DND-41 (cell line): ENCODE results near the gene SH3BP5.

Source experiments
- ATAC-seq: fragments of 200-7000 bp; cut with Tn5 transposase; 3 replicates; pipeline ENCODE4 v1.9.1; 2021; ENCODE audit warnings: low read depth; ENCODE audit not compliant: insufficient read depth
- DNase-seq: peaks from one replicate; pipeline ENCODE4 v3.0.0-alpha.2; 2020
- H2AFZ ChIP-seq: 2 replicates; pipeline ENCODE4 v1.6.0; 2012; ENCODE audit warnings: low read depth, low read length
- H3K27ac ChIP-seq: 2 replicates; pipeline ENCODE4 v1.5.1; 2012; ENCODE audit warnings: low read length, inconsistent platforms
- H3K27me3 ChIP-seq: fragments of 200-600 bp; sonication (generic); 2 replicates; pipeline ENCODE4 v1.6.0; 2012; ENCODE audit warnings: low read length, mild to moderate bottlenecking, inconsistent platforms; ENCODE audit not compliant: insufficient read depth, poor library complexity
- H3K36me3 ChIP-seq: 2 replicates; pipeline ENCODE4 v1.5.1; 2012; ENCODE audit warnings: low read length, inconsistent platforms; ENCODE audit not compliant: insufficient read depth
- H3K4me1 ChIP-seq: 2 replicates; pipeline ENCODE4 v1.5.1; 2012; ENCODE audit warnings: mild to moderate bottlenecking, low read length; ENCODE audit not compliant: insufficient read depth
- H3K4me2 ChIP-seq: 2 replicates; pipeline ENCODE4 v1.6.0; 2012; ENCODE audit warnings: mild to moderate bottlenecking, moderate library complexity, low read length, inconsistent platforms; ENCODE audit not compliant: insufficient read depth
- H3K4me3 ChIP-seq, 2 experiments: fragments of 200-600 bp in 1 of 2; shearing (Covaris generic) in 1 of 2; 2 replicates each; pipeline ENCODE4 v1.5.1; 2012 to 2016; ENCODE audit warnings: inconsistent platforms in 2 of 2, low read length in 2 of 2, mild to moderate bottlenecking in 2 of 2, low read depth in 1 of 2, moderate library complexity in 1 of 2
- H3K79me2 ChIP-seq: 2 replicates; pipeline ENCODE4 v1.6.0; 2012; ENCODE audit warnings: low read length, inconsistent platforms; ENCODE audit not compliant: insufficient read depth
- H3K9ac ChIP-seq: 2 replicates; pipeline ENCODE4 v1.6.0; 2012; ENCODE audit warnings: low read depth, mild to moderate bottlenecking, inconsistent platforms, low read length, moderate library complexity
- H3K9me3 ChIP-seq: 2 replicates; pipeline ENCODE4 v1.5.1; 2012; ENCODE audit warnings: low read length, moderate library complexity, mild to moderate bottlenecking, inconsistent platforms; ENCODE audit not compliant: insufficient read depth, severe bottlenecking
- H4K20me1 ChIP-seq: 2 replicates; pipeline ENCODE4 v1.6.0; 2012; ENCODE audit warnings: low read length; ENCODE audit not compliant: insufficient read depth
- CTCF ChIP-seq: IDR thresholded peaks from 2 replicates; pipeline ENCODE4 v1.5.1; 2012; ENCODE audit warnings: borderline replicate concordance, low read length, moderate library complexity, mild to moderate bottlenecking; ENCODE audit not compliant: poor library complexity, severe bottlenecking; ENCODE audit errors: extremely low read depth
- EZH2 ChIP-seq: IDR thresholded peaks from 3 replicates; pipeline ENCODE4 v1.6.1; 2012; ENCODE audit warnings: borderline replicate concordance, low read depth, mild to moderate bottlenecking, moderate library complexity, low read length, inconsistent platforms; ENCODE audit not compliant: severe bottlenecking

Gene SH3BP5

GRCh38 chr3:15294929-15295328 is 37.5 kb downstream of the SH3BP5 start:
- H3K4me1 ChIP-seq, result peaks cover 39% of the 10 kb centered on the region
- no peaks in the 10 kb centered on the region for H3K9me3 ChIP-seq
- H3K4me3 ChIP-seq, result no peak overlapping the region
- no peaks in the 10 kb centered on the region for H3K27me3 ChIP-seq
- peak overlapping the region; percentile 7; the same call in 1 of the 2 replicates for H3K27ac ChIP-seq
- H2AFZ ChIP-seq, result no peak overlapping the region
- peaks cover 17% of the 10 kb centered on the region for H3K36me3 ChIP-seq
- H3K4me2 ChIP-seq, result no peak overlapping the region
- H4K20me1 ChIP-seq, result 0 out of 2 replicates have a peak, but pooled peaks cover 3% of the 10 kb centered on the region
- no peak overlapping the region for H3K9ac ChIP-seq
- TF ChIP-seq EZH2 (no peak), CTCF (no peak)
- no peak for DNase-seq
- no peak for ATAC-seq
- peaks cover 24% of the 10 kb centered on the region for H3K79me2 ChIP-seq

- H3K27me3 ChIP-seq, result no peaks in the 10 kb centered on the region
- no peaks in the 10 kb centered on the region for H3K9me3 ChIP-seq
- no peak overlapping the region for H3K4me2 ChIP-seq
- no peak overlapping the region for H2AFZ ChIP-seq
- no peak overlapping the region for H3K9ac ChIP-seq
- peaks cover 38% of the 10 kb centered on the region for H3K4me1 ChIP-seq
- no peak for DNase-seq
- ATAC-seq, result no peak
- H3K4me3 ChIP-seq, result no peak overlapping the region
- H3K79me2 ChIP-seq, result peaks cover 33% of the 10 kb centered on the region
- peak overlapping the region; percentile 46 for H3K27ac ChIP-seq
- 0 out of 2 replicates have a peak, but pooled peaks cover 3% of the 10 kb centered on the region for H4K20me1 ChIP-seq
- TF ChIP-seq CTCF (no peak), EZH2 (no peak)
- H3K36me3 ChIP-seq, result peaks cover 17% of the 10 kb centered on the region; the same call in 1 of the 2 replicates
Observed at GRCh38 chr3:15292765-15293522, 39.4 kb downstream of the SH3BP5 start.

- peak overlapping the region; percentile 56 for H3K4me2 ChIP-seq
- TF ChIP-seq CTCF (no peak), EZH2 (no peak)
- peaks cover 38% of the 10 kb centered on the region for H3K4me1 ChIP-seq
- H3K79me2 ChIP-seq, result peaks cover 41% of the 10 kb centered on the region
- H3K9ac ChIP-seq, result peak overlapping the region; percentile 9; the same call in 1 of the 2 replicates
- H3K27me3 ChIP-seq, result no peaks in the 10 kb centered on the region
- H3K9me3 ChIP-seq, result no peaks in the 10 kb centered on the region
- 0 out of 2 replicates have a peak, but pooled peaks cover 3% of the 10 kb centered on the region for H4K20me1 ChIP-seq
- peak overlapping the region; percentile 66 for H3K27ac ChIP-seq
- peaks cover 22% of the 10 kb centered on the region; the same call in 1 of the 2 replicates for H3K36me3 ChIP-seq
- H3K4me3 ChIP-seq, result peak overlapping the region in 1 of 2 experiments; percentile 20; a peak in 2 of 4 replicates
- peak; percentile 96 for ATAC-seq
- peak; percentile 91 for DNase-seq
- no peak overlapping the region for H2AFZ ChIP-seq
Observed at GRCh38 chr3:15291589-15292541, 40.5 kb downstream of the SH3BP5 start.
